Mammary epithelial cell (primary cell): Measurements from ENCODE around the gene ATXN2.

ENCODE experiments used
- CTCF ChIP-seq, 2 donors: IDR thresholded peaks in 1 of 2; conservative IDR thresholded peaks in 1 of 2; 2 replicates each; pipeline ENCODE4 v1.5.1; 2011 to 2012; ENCODE audit warnings: inconsistent platforms in 2 of 2, low read length in 2 of 2, mild to moderate bottlenecking in 2 of 2, control low read depth in 1 of 2, low read depth in 1 of 2; ENCODE audit not compliant: insufficient read depth in 1 of 2; ENCODE audit errors: extremely low read depth in 1 of 2
- EZH2 ChIP-seq: IDR thresholded peaks from 2 replicates; pipeline ENCODE4 v1.6.1; 2012; ENCODE audit warnings: low read length, inconsistent platforms, borderline replicate concordance

GRCh38 chr12:111458546-111459172 is 140.5 kb downstream of the ATXN2 start:
- TF ChIP-seq CTCF (conservative IDR thresholded peaks at IDR 0.05 in 1 of 2, IDR thresholded peaks at IDR 0.05 in 1 of 2; ENCODE audit: extremely low read depth in 1 of 2, insufficient read depth in 1 of 2, low read depth in 1 of 2, low read length in 2 of 2) (no peak), EZH2 (no peak)
